ENCODE measurements around the gene CBLC. TPM values are rescaled to one million over a fixed set of nuclear protein-coding genes. Genes with fewer than 3 reads are reported as not detected.
A peak's percentile ranks its signal among the peaks of the same experiment; 100 is the strongest.

The CBLC gene
- total and polyA plus RNA-seq, 7 donors, result 46.8 to 64.5 (median 58.0) TPM; not detected in 4

GRCh38 chr19:44749994-44750393 lies 27.7 kb upstream of the CBLC start:
- Histone ChIP-seq H3K27ac (peak overlapping the region; percentile 90 to 98 (median 94)), H3K4me1 (peaks cover 0 to 90% (median 82%) of the 10 kb centered on the region in 4 donors)

DNA sequence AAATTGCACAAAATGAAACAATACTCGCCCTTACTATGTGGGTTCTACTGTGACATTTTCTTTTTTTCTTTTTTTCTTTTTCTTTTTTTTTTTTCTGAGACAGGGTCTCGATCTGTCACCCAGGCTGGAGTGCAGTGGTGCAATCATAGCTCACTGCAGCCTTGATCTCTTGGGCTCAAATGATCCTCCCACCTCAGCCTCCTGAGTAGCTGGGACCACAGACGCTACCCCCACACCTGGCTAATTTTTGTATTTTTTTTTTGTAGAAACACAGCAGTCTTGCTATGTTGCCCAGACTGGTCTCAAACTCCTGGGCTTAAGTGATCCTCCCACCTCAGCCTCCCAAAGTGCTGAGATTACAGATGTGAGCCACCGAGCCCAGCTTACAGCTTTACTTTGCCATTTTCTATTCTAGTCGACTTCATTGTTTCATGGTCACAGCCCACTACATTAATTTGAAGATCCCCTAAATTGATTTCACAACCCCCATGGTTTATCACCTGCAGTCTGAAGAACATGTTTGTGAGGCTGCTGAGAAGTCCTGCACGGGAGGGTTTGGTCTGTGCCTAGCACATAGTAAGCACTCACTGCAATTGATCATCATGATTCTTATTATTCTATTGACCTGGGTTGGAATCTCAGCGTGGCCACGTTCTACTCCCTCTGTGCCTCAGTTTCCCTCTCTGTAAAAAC lies 25.4 kb upstream of the CBLC start:
- Histone ChIP-seq H3K27ac (peak overlapping the region; percentile 87 to 94 (median 91)), H3K9me3 (no peaks in the 10 kb centered on the region), H3K36me3 (peaks cover 0 to 27% (median 2%) of the 10 kb centered on the region in 4 donors), H3K4me1 (peaks cover 0 to 92% (median 84%) of the 10 kb centered on the region in 4 donors), H3K4me3 (peak overlapping the region in 2 of 4 donors; percentile 49 to 72), H3K27me3 (no peaks in the 10 kb centered on the region)
- 36 to 43% methylated on average over 8 of the region's 8 CpGs for WGBS, 2 donors
- intact Hi-C loops (cut with DNase I), result loop anchor here (10.0 kb wide), 1 partner anchor 753 kb away; the partner anchor contains the start of gene VASP
- no peak for DNase-seq
- TF ChIP-seq POLR2A (IDR thresholded peaks at IDR 0.05), result no peak
- TF ChIP-seq EP300 (IDR thresholded peaks at IDR 0.05), result no peak
- TF ChIP-seq POLR2AphosphoS5 (IDR thresholded peaks at IDR 0.05), result no peak
- TF ChIP-seq, protein P1, sequence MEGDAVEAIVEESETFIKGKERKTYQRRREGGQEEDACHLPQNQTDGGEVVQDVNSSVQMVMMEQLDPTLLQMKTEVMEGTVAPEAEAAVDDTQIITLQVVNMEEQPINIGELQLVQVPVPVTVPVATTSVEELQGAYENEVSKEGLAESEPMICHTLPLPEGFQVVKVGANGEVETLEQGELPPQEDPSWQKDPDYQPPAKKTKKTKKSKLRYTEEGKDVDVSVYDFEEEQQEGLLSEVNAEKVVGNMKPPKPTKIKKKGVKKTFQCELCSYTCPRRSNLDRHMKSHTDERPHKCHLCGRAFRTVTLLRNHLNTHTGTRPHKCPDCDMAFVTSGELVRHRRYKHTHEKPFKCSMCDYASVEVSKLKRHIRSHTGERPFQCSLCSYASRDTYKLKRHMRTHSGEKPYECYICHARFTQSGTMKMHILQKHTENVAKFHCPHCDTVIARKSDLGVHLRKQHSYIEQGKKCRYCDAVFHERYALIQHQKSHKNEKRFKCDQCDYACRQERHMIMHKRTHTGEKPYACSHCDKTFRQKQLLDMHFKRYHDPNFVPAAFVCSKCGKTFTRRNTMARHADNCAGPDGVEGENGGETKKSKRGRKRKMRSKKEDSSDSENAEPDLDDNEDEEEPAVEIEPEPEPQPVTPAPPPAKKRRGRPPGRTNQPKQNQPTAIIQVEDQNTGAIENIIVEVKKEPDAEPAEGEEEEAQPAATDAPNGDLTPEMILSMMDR (IDR thresholded peaks at IDR 0.05), result no peak

More at GRCh38 chr19:44749994-44750393, 27.7 kb upstream of the CBLC start:
- no peaks in the 10 kb centered on the region for H3K9me3 ChIP-seq
- no peak for DNase-seq
- 46 to 65% methylated on average over 10 of the region's 10 CpGs for whole genome bisulfite sequencing, 2 donors
- TF ChIP-seq, protein P1 (IDR thresholded peaks at IDR 0.05), result no peak
- TF ChIP-seq EP300 (IDR thresholded peaks at IDR 0.05) (no peak), POLR2A (IDR thresholded peaks at IDR 0.05) (no peak), POLR2AphosphoS5 (IDR thresholded peaks at IDR 0.05) (no peak)
- H3K36me3 ChIP-seq, result peaks cover 0 to 25% (median 2%) of the 10 kb centered on the region in 4 donors
- peak overlapping the region; percentile 59 to 83 (median 76) for H3K4me3 ChIP-seq
- intact Hi-C loops (cut with DNase I), result loop anchor here (5.0 to 10.0 kb wide), 3 partner anchors 97 to 1547 kb away; partner anchors contain the start of genes HIF3A, NECTIN2 and VASP
- no peaks in the 10 kb centered on the region for H3K27me3 ChIP-seq

GRCh38 chr19:44752816-44753625 lies 24.7 kb upstream of the CBLC start:
- DNase-seq, result peak; percentile 94
- 8 to 9% methylated on average over 18 of the region's 18 CpGs for WGBS, 2 donors
- peak overlapping the region; percentile 87 to 94 (median 91) for H3K27ac ChIP-seq
- H3K4me1 ChIP-seq, result peaks cover 0 to 94% (median 89%) of the 10 kb centered on the region in 4 donors
- no peaks in the 10 kb centered on the region for H3K9me3 ChIP-seq
- H3K36me3 ChIP-seq, result peaks cover 0 to 28% (median 2%) of the 10 kb centered on the region in 4 donors
- peak overlapping the region; percentile 22 to 72 (median 45) for H3K4me3 ChIP-seq
- intact Hi-C loops (cut with DNase I), result loop anchor here (10.0 kb wide), 1 partner anchor 752 kb away; the partner anchor contains the start of gene VASP
- H3K27me3 ChIP-seq, result no peaks in the 10 kb centered on the region
- TF ChIP-seq, protein P1 (IDR thresholded peaks at IDR 0.05), result no peak
- TF ChIP-seq POLR2A (IDR thresholded peaks at IDR 0.05) (peak in 1 of 2 donors; percentile 30), EP300 (IDR thresholded peaks at IDR 0.05) (peak in 3 of 4 donors; percentile 42 to 86 (median 86)), POLR2AphosphoS5 (IDR thresholded peaks at IDR 0.05) (peak; percentile 29 to 90 (median 73))

- DNase-seq, result no peak
- H3K4me3 ChIP-seq, result peak overlapping the region; percentile 22 to 72 (median 45)
- no peak for TF ChIP-seq EP300 (IDR thresholded peaks at IDR 0.05)
- no peak for TF ChIP-seq POLR2AphosphoS5 (IDR thresholded peaks at IDR 0.05)
- no peak for TF ChIP-seq POLR2A (IDR thresholded peaks at IDR 0.05)
- TF ChIP-seq, protein P1 (IDR thresholded peaks at IDR 0.05), result no peak
- intact Hi-C loops (cut with DNase I), result loop anchor here (10.0 kb wide), 1 partner anchor 751 kb away; the partner anchor contains the start of gene VASP
- peaks cover 0 to 97% (median 93%) of the 10 kb centered on the region in 4 donors for H3K4me1 ChIP-seq
- no peaks in the 10 kb centered on the region for H3K27me3 ChIP-seq
- 1% methylated on average over 11 of the region's 11 CpGs for WGBS, 2 donors
- peak overlapping the region; percentile 87 to 94 (median 91) for H3K27ac ChIP-seq
- H3K9me3 ChIP-seq, result no peaks in the 10 kb centered on the region
- H3K36me3 ChIP-seq, result peaks cover 0 to 33% (median 2%) of the 10 kb centered on the region in 4 donors
Measured at GRCh38 chr19:44753626-44753931, 24.1 kb upstream of the CBLC start.
